ENCODE data around the gene RNF141.

DNA sequence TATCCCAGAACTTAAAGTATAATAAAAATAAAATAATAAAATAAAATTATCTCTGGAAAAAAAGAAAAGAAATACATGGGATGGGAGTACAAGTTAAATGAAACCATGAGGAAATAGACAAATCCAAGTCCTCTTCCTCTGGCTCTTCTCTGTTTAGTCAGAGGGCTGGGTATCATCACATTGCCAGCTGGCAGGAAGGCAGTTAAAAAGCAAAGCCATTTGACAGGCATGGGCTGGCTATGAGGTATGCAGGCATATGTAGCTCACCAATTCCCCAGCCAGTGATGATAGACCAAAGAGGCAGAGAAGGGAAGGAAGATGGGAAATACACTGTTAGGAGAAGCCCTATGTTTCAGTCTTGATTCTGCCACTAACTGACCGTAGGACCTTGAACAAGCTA, 21.0 kb upstream of the RNF141 start:
- TF ChIP-seq, protein P1, sequence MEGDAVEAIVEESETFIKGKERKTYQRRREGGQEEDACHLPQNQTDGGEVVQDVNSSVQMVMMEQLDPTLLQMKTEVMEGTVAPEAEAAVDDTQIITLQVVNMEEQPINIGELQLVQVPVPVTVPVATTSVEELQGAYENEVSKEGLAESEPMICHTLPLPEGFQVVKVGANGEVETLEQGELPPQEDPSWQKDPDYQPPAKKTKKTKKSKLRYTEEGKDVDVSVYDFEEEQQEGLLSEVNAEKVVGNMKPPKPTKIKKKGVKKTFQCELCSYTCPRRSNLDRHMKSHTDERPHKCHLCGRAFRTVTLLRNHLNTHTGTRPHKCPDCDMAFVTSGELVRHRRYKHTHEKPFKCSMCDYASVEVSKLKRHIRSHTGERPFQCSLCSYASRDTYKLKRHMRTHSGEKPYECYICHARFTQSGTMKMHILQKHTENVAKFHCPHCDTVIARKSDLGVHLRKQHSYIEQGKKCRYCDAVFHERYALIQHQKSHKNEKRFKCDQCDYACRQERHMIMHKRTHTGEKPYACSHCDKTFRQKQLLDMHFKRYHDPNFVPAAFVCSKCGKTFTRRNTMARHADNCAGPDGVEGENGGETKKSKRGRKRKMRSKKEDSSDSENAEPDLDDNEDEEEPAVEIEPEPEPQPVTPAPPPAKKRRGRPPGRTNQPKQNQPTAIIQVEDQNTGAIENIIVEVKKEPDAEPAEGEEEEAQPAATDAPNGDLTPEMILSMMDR (IDR thresholded peaks at IDR 0.05), result no peak
- TF ChIP-seq SIN3A (IDR thresholded peaks at IDR 0.05; ENCODE audit: borderline replicate concordance, insufficient read depth, low read depth, low read length), result no peak
